NCI-H1417 treated with DMSO at 0.1 percent for 48 hours (cell line): ENCODE data around the gene FOXP1.

Experiments used
- DNase-seq: peaks from one replicate; lab custom pipeline; 2025; lab: John Stamatoyannopoulos, UW

The FOXP1 gene

GRCh38 chr3:70973558-70973957 is 610.0 kb downstream of the FOXP1 start:
- no peak for DNase-seq

GRCh38 chr3:70972855-70973254 is 610.7 kb downstream of the FOXP1 start:
- no peak for DNase-seq

GRCh38 chr3:70970952-70971351 is 612.6 kb downstream of the FOXP1 start:
- DNase-seq: no peak

- no peak for DNase-seq
Measured at GRCh38 chr3:70970171-70970570, 613.4 kb downstream of the FOXP1 start.

GRCh38 chr3:70963431-70964275 is 619.9 kb downstream of the FOXP1 start:
- no peak for DNase-seq

- DNase-seq: no peak
Measured at GRCh38 chr3:70959506-70960291, 623.8 kb downstream of the FOXP1 start.

GRCh38 chr3:70952033-70952747 is 631.3 kb downstream of the FOXP1 start:
- no peak for DNase-seq

GRCh38 chr3:70951316-70951715 is 632.2 kb downstream of the FOXP1 start:
- no peak for DNase-seq

- no peak for DNase-seq
Measured at GRCh38 chr3:70947579-70947978, 635.9 kb downstream of the FOXP1 start.

- no peak for DNase-seq
Measured at GRCh38 chr3:70943886-70944285, 639.6 kb downstream of the FOXP1 start.

- DNase-seq: no peak
Measured at GRCh38 chr3:70933105-70933810, 650.3 kb downstream of the FOXP1 start.

- no peak for DNase-seq
Measured at GRCh38 chr3:70930066-70930465, 653.5 kb downstream of the FOXP1 start.

GRCh38 chr3:70927239-70927638 is 656.3 kb downstream of the FOXP1 start:
- no peak for DNase-seq

- DNase-seq: no peak
Measured at GRCh38 chr3:70926835-70927234, 656.7 kb downstream of the FOXP1 start.

GRCh38 chr3:70919661-70920060 is 663.9 kb downstream of the FOXP1 start:
- DNase-seq: no peak

GRCh38 chr3:70919091-70919490 is 664.4 kb downstream of the FOXP1 start:
- DNase-seq: no peak

- DNase-seq: no peak
Measured at GRCh38 chr3:70916375-70917055, 667.0 kb downstream of the FOXP1 start.

GRCh38 chr3:70914862-70915261 is 668.7 kb downstream of the FOXP1 start:
- no peak for DNase-seq

GRCh38 chr3:70911719-70912118 is 671.8 kb downstream of the FOXP1 start:
- DNase-seq: no peak

- DNase-seq: no peak
Measured at GRCh38 chr3:70905491-70905890, 678.0 kb downstream of the FOXP1 start.
